Frontal cortex (tissue), 4 donors: Measurements from ENCODE around the gene FSTL3. TPM values are rescaled to one million over a fixed set of nuclear protein-coding genes. Genes with fewer than 3 reads are reported as not detected.
"Not testable (repeated sequence)": the region's sequence is repeated elsewhere in the genome, so short reads cannot be mapped to it uniquely, and the experiment has no call there.

ENCODE experiments used
- DNase-seq, 2 donors: peaks; one replicate each; pipeline ENCODE4 v3.0.0; 2012; ENCODE audit warnings: low spot score in 2 of 2
- FAIRE-seq: peaks from 2 replicates; lab custom pipeline; 2012; peaks lifted over from hg19 to GRCh38; lab: Jason Lieb, UNC
- total RNA-seq: library from RNA; depleted of rRNA; stranded (reverse); fragments of >200 nt; gene quantifications from one replicate; pipeline ENCODE4 v1.2.3, GENCODE V29; 2014
- donor health status: control.
- donor health status: control.
- donor health status: control.

Gene FSTL3
- total RNA-seq, 1 donor from 2014 or later = 2.0 TPM

DNA sequence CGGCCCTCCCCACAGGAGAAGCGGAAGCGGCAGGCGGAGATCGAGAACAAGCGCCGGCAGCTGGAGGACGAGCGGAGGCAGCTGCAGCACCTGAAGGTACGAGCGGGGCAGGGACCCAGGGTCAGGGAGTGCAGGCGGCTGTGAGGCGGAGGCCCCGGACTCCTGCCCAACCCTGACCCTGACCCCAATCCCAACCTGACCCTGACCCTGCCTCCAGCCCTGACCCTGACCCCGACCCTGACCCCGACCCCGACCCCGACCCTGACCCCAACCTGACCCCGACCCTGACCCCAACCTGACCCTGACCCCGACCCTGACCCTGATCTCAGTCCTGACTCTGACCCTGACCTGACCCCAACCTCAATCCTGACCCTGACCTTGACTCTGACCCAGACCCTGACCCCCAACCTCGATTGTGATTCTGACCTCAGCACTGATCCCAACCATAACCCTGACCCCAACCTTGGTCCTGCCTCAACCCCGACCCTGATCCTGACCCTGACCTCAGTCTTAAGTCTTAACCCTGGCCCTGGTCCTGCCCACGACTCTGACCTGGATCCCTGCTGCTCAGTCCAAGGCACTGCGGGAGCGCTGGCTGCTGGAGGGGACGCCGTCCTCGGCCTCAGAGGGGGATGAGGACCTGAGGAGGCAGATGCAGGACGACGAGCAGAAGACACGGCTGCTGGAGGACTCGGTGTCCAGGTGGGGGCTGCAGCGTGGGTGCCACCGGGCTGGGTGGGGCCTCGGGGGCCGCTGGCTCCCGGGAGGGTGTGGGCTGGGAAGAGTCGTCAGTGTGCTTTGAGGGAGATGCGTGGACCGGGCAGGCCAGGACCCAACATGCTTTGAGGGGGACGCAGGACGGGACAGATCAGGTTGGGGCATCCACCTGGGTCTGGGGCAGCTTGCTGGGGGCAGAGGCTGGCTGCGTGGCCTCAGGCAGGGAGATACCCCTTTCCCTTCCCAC lies 51.1 kb downstream of the FSTL3 start:
- FAIRE-seq = no peak
- DNase-seq = no peak

DNA sequence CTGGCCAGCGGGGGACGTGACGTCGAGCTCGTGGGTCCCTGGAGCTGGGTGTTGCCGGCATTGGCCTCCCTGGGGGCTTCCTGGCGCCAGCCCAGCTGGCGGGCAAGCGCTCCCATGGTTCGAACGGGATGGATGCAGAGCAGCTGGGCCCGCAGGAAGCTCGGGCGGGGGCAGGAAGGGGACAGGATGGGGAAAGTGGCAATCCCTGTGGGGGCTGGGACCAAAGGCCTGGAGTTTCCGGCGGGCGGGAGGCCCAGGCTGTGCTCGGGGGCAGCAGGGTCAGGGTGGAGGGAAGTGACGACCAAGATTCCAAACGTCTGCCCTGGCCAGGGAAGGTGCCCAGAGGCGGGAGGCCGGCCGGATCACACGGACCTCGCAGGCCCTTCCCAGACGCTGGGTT lies 51.8 kb downstream of the FSTL3 start:
- DNase-seq (peak in 1 of 2 donors; percentile 69), FAIRE-seq (no peak)

DNA sequence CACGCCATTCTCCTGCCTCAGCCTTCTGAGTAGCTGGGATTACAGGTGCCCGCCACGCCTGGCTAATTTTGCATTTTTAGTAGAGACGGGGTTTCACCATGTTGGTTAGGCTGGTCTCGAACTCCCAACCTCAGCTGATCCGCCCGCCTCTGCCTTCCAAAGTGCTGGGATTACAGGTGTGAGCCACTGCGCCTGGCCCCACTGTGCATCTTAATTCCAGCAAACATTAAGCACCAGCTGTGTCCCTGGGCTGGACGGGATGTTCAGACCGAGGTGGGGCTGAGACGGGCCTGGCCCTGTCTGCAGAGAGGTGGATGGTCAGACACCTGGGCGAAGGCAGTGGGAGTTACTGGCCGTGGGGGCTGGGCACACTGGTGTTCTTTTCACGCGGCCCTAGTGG lies 53.4 kb downstream of the FSTL3 start:
- not testable (repeated sequence) for FAIRE-seq, DNase-seq

DNA sequence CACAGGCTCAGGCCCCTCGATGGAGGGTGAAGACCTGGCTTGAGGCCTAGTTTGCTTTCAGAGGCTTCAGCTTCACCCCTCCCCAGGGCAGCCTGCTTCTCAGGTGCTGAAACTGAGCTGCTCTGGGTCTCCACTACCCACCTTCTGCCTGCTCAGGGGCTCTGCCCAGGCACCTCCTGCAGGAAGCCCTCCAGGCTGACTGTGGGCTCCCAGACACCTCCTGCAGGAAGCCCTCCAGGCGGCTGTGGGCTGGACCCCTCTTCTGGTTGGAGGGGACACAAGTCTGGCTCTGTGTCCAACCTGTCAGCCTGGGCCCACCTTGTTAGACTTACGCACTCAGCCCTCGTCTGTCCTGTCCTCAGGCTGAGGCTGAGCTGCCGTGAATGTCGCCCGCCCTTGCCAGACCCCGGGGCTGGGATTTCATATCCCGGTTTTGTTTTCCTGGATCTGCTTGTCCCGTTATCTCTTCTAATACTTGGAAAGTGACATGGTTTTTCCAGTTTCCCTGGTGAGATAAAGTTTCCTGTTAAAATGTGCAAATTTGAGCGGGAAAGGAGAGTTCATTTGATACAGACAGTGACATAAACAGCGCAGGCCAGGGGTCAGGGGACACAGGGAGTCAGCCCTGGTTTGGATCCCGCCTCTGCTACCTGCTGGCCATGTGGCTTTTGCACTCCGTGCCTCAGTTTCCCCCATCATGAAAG lies 53.9 kb downstream of the FSTL3 start:
- DNase-seq (no peak), FAIRE-seq (no peak)

DNA sequence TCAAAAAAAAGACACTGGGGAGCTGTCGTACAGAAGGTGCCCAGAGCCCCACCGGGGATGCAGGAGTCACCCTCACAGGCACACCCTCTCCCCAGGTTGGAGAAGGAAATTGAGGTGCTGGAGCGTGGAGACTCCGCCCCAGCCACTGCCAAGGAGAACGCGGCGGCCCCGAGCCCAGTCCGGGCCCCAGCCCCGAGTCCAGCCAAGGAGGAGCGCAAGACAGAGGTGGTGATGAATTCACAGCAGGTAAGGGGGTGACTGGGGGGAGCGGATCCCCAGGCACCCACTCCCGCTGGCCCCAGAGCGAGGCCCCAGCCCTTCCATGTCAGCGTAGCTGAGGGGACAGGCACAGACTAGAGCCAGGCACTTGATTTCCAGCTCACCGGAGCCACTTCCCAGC lies 54.8 kb downstream of the FSTL3 start:
- FAIRE-seq = no peak
- DNase-seq = no peak

DNA sequence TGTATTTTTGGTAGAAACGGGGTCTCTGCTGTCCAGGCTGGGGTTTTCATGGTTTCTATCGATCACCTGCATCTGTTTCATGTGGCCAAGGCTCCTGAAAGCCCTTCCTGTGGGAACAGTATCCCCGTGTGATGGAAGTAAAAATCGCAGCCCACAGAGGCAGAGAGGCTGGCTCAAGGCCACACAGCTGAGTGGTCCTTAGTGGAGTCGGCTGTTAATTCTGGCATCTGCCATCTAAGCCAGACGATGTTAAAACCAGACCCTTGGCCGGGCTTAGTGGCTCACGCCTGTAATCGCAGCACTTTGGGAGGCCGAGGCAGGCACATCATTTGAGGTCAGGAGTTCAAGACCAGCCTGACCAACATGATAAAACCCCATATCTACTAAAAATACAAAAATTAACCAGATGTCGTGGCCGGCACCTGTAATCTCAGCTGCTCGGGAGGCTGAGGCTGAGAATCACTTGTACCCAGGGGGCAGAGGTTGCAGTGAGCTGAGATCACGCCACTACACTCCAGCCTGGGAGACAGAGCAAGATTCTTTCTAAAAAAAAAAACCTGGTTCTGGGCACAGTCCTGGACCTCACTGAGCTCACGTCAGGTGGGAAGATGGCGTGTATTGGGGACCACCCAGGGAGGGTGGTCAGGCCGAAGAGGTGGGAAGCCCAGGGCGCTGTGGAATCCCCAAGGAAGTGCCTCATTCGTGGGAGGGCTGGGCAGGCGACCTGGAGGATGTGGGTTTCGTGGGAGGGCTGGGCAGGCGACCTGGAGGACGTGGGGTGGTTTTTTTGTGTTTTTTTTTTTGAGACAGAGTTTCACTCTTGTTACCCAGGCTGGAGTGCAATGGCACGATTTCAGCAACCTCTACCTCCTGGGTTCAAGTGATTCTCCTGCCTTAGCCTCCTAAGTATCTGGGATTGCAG lies 56.2 kb downstream of the FSTL3 start:
- FAIRE-seq (no peak), DNase-seq (no peak)

Other genes with a start within 250 kb of the FSTL3 start
- gene SHC2, start 215.4 kb upstream of the FSTL3 start, total RNA-seq = 9.8 TPM
- gene MADCAM1, start 179.9 kb upstream of the FSTL3 start, total RNA-seq = 1.2 TPM
- gene TPGS1, start 168.9 kb upstream of the FSTL3 start, total RNA-seq = 26.1 TPM
- 55.4 TPM for gene CDC34, start 144.6 kb upstream of the FSTL3 start, total RNA-seq
- 0.41 TPM for gene GZMM, start 132.3 kb upstream of the FSTL3 start, total RNA-seq
- 114 TPM for gene BSG, start 103.8 kb upstream of the FSTL3 start, total RNA-seq
- gene HCN2, start 86.5 kb upstream of the FSTL3 start, total RNA-seq = 6.1 TPM
- gene POLRMT, start 42.9 kb upstream of the FSTL3 start, total RNA-seq = 15.9 TPM
- under 0.01 TPM for gene FGF22, start 36.5 kb upstream of the FSTL3 start, total RNA-seq
- gene RNF126, start 13.2 kb upstream of the FSTL3 start, total RNA-seq = 17.5 TPM
- gene PRSS57, start 19.1 kb downstream of the FSTL3 start, total RNA-seq = not detected
- gene PALM, start 32.5 kb downstream of the FSTL3 start, total RNA-seq = 87.2 TPM
- gene MISP, start 74.7 kb downstream of the FSTL3 start, total RNA-seq = 0.41 TPM
- 28.1 TPM for gene PTBP1, start 121.1 kb downstream of the FSTL3 start, total RNA-seq
- gene PLPPR3, start 145.6 kb downstream of the FSTL3 start, total RNA-seq = 119 TPM
- gene AZU1, start 151.4 kb downstream of the FSTL3 start, total RNA-seq = 0.41 TPM
- 1.2 TPM for gene PRTN3, start 164.6 kb downstream of the FSTL3 start, total RNA-seq
- gene ELANE, start 175.9 kb downstream of the FSTL3 start, total RNA-seq = not detected
- 0.82 TPM for gene CFD, start 183.3 kb downstream of the FSTL3 start, total RNA-seq
- 15.9 TPM for gene MED16, start 216.8 kb downstream of the FSTL3 start, total RNA-seq
- gene RNU6-9, start 217.1 kb downstream of the FSTL3 start, total RNA-seq = not detected
- 26.5 TPM for gene R3HDM4, start 236.8 kb downstream of the FSTL3 start, total RNA-seq
- gene KISS1R, start 240.9 kb downstream of the FSTL3 start, total RNA-seq = 0.41 TPM
- gene ARID3A, start 249.6 kb downstream of the FSTL3 start, total RNA-seq = 2.4 TPM